Left lung (tissue), 10 donors: ENCODE data around the gene TUBB1. TPM values are rescaled to one million over a fixed set of nuclear protein-coding genes. Genes with fewer than 3 reads are reported as not detected.
"Not testable (repeated sequence)": the region's sequence is repeated elsewhere in the genome, so short reads cannot be mapped to it uniquely, and the experiment has no call there.

Experiments used
- ATAC-seq: fragments of 200-7000 bp; cut with Tn5 transposase; one replicate; pipeline ENCODE4 v1.9.1; 2020; ENCODE audit warnings: moderate library complexity
- DNase-seq, 4 donors: peaks; one replicate each; pipeline ENCODE4 v3.0.0-alpha.2; 2013 to 2020
- H3K27ac ChIP-seq, 2 donors: fragments of 200-600 bp; sonication (generic) in 1 of 2; one replicate each; pipeline versions ENCODE4 v1.5.0 to v1.8.0; 2020 to 2021
- H3K27me3 ChIP-seq, 2 donors: fragments of 200-600 bp; sonication (generic) in 1 of 2; one replicate each; pipeline versions ENCODE4 v1.5.0 to v1.8.0; 2020 to 2021
- H3K36me3 ChIP-seq, 2 donors: fragments of 200-600 bp; sonication (generic) in 1 of 2; one replicate each; pipeline versions ENCODE4 v1.5.0 to v1.8.0; 2020 to 2021
- H3K4me1 ChIP-seq, 2 donors: fragments of 200-600 bp; one replicate each; pipeline ENCODE4 v1.8.0; 2021
- H3K4me3 ChIP-seq, 2 donors: fragments of 200-600 bp; sonication (generic) in 1 of 2; one replicate each; pipeline versions ENCODE4 v1.5.0 to v1.8.0; 2020 to 2021; ENCODE audit warnings: mild to moderate bottlenecking in 1 of 2
- H3K9me3 ChIP-seq, 2 donors: fragments of 200-600 bp; sonication (generic) in 1 of 2; one replicate each; pipeline versions ENCODE4 v1.5.0 to v1.8.0; 2020 to 2021
- CTCF ChIP-seq, 2 donors: fragments of 200-600 bp; sonication (generic) in 1 of 2; IDR thresholded peaks; one replicate each; pipeline versions ENCODE4 v1.5.0 to v1.8.0; 2021; ENCODE audit warnings: antibody characterized with exemption in 2 of 2
- intact Hi-C, 2 donors: fragments of 100-400 bp; cut with DNase I; formaldehyde crosslinking; loops; one replicate each; pipeline versions ENCODE4 v1.11.2 to v1.14.2; 2022
- polyA plus RNA-seq, 6 donors: library from polyadenylated mRNA; unstranded; fragments of 120-200 nt; gene quantifications; one replicate each; pipeline ENCODE4 v1.2.1, GENCODE V29; 2013; ENCODE audit not compliant: insufficient read length in 6 of 6
- total RNA-seq, 2 donors: library from RNA; stranded (reverse); fragmentation: NEBNext Ultra II Directional; extraction: Animal tissue kit (Norgen Biotek cat#: 25700); gene quantifications; one replicate each; pipeline ENCODE4 v1.2.1, GENCODE V29; 2021
- donor health status: DM: no; HTN: yes; CAD: no.
- donor health status: DM: no; HTN: no; CAD: no.

TUBB1 gene
- total and polyA plus RNA-seq, 8 donors = 2.0 to 5.7 (median 4.3) TPM

DNA sequence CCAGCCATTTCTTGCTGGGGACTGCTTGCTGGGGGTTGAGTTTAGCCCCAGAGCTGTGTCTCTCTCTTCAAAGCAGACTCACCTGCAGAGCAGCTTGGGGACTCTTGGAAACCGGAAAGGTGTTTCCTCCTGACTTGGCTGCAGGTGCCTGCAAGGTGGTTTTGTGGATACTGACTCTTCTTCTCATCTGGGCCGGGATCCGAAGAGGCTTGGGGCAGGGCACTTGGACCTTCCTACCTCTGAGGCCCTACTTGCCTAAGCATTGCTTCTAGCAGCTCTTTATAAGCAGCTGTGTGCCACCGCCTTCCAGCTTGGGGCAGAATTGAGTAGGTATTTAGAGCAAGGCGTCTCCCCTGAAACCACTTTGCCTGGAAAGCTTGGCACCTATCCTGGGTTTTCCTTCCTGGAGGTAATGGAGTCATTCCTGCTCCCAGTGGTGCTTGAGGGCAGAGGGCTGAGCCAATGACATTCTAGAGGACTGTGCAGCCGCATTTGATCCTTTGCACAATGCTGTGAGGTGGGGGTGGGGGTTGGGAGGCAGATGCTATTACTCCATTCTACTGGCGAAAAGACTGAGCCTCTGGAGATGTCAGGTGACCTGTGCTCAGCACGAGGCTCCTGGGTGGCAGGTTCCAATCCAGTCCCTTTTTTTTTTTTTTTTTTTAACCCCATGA is 8.8 kb upstream of the TUBB1 start:
- no peak overlapping the region for H3K4me3 ChIP-seq
- peaks cover 21 to 52% of the 10 kb centered on the region in 2 donors for H3K4me1 ChIP-seq
- no peaks in the 10 kb centered on the region for H3K9me3 ChIP-seq
- H3K27me3 ChIP-seq = no peaks in the 10 kb centered on the region
- intact Hi-C loops = no loop called here
- H3K27ac ChIP-seq = peak overlapping the region; percentile 65 to 67
- H3K36me3 ChIP-seq = no peaks in the 10 kb centered on the region
- ATAC-seq (peak; percentile 65), DNase-seq (peak in 2 of 4 donors; percentile 59 to 81)
- TF ChIP-seq CTCF (IDR thresholded peaks at IDR 0.05) = no peak

DNA sequence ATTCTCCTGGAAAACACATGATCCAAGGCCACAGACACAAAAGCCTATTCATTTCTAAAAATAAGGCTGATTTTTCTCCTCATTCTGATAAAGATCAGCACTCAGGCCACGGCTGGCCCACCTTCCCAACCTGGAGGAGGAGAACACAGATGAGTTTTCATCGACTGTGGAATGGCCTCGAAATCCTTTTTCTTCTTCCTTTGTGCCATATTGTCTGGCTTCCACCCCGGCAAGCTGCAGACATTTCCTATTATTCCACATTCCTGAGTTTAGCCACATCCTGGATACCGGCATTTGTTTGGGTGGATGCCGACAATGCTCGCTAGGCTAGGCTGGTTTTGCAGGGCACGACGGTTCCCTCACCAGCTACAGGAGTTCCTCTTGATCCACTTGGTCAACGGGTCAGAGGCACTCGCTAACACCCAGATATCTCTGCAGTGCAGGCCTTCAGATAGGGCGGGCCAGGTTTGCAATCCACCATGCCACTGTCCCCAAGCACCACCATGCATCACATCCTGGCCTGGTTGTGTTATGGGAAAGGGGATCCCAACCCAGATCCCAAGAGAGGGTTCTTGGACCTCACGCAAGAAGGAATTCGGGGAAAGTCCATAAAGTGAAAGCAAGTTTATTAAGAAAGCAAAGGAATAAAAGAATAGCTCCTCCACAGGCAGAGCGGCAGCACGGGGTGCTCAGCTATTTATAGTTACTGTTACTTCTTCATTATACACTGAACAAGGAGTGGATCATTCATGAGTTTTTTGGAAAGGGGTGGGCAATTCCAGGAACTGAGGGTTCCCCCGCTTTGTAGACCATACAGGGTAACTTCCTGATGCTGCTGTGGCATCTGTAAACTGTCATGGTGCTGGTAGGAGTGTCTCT is 8.0 kb upstream of the TUBB1 start:
- no peaks in the 10 kb centered on the region for H3K27me3 ChIP-seq
- TF ChIP-seq CTCF (IDR thresholded peaks at IDR 0.05) = no peak
- intact Hi-C loops = no loop called here
- no peak overlapping the region for H3K4me3 ChIP-seq
- peak; percentile 4 for ATAC-seq
- no peaks in the 10 kb centered on the region for H3K36me3 ChIP-seq
- no peak for DNase-seq
- peaks cover 14 to 46% of the 10 kb centered on the region in 2 donors for H3K4me1 ChIP-seq
- H3K27ac ChIP-seq = peak overlapping the region; percentile 65 to 67
- no peaks in the 10 kb centered on the region for H3K9me3 ChIP-seq

- H3K9me3 ChIP-seq, H3K27me3 ChIP-seq, H3K27ac ChIP-seq, DNase-seq, ATAC-seq, H3K36me3 ChIP-seq, H3K4me3 ChIP-seq, intact Hi-C loops: not testable (repeated sequence)
- H3K4me1 ChIP-seq = peaks cover 11 to 50% of the 10 kb centered on the region in 2 donors
These were observed 7.4 kb upstream of the TUBB1 start for GRCh38 chr20:59011874-59012157.

DNA sequence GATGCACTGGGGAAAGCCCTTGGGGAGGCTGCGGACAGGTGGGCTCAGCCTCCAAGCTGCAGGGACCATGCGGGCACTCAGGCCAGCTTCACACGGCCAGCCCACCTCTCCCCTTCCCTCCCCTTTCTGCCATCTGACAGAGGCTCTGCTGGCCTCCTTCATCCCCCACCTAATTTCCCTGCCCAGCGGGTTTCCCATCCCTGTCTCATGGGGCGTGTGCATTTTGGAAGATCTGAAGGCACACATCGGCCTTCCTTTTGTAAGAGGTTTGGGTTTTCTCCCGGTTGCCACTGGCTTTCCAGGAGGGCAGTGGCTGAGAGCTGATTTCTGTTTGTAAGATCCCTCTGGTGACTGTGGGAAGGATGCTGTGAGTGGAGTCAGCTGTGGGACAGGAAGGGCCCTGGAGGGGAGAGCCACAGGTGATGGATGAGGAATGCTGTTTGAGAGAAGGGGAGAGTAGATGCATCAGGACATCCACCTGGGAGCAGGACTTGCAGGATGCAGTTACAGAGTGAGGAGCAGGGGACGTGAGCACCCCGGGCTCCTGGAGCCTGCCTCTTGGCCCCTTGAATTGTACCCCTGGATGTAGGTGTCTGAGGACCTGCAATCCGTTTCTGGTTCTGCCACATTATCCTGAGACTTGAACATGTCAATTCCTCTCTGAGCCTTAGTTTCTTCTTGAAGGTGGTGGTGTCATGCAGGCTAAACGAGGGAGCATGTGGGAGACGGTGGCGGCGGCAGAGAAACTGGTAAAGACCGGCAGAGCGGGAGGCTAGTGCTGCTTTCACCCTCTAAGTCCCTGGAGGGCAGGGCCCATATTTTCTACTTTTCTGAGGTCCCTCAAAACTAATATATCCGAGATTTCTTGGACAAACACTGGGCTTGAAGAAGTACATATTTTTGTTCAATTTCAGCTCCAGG is 5.9 kb upstream of the TUBB1 start:
- no peak for ATAC-seq
- no peak overlapping the region for H3K4me3 ChIP-seq
- no peak for TF ChIP-seq CTCF (IDR thresholded peaks at IDR 0.05)
- intact Hi-C loops = no loop called here
- no peak for DNase-seq
- H3K27me3 ChIP-seq = no peaks in the 10 kb centered on the region
- H3K9me3 ChIP-seq = no peaks in the 10 kb centered on the region
- H3K27ac ChIP-seq = no peak overlapping the region
- H3K4me1 ChIP-seq = peaks cover 11 to 41% of the 10 kb centered on the region in 2 donors
- H3K36me3 ChIP-seq = peaks cover 0 to 4% of the 10 kb centered on the region in 2 donors

DNA sequence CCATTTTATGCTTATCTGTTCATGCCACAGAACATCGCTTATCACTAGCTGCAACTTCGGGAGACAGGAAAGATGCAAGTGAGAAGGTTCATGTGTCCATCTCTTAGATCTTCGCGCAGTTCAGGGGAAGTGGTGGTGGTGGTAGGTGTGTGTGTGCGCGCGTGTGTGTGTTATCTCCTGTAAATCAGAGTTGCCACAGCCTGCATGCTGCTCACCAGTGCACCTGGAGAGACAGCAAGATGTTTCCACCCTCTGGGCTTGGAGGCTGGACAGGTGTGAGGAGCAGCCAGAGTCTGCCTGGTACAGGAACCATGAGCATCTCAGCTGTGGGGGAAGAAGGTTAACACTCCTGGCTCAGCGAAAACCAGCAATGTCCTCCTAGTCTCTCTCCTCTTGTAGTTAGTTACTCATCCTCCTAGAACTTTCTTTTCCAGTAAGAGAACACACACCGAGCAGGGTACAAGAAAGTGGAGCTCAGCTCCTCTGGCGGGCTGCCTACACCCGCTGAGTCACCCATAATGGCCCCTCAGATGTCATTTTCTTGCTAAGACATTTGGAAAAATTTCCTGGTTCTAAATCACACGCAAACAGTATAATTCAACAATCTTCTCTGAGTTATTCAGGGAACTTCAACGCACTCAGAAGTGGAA is 5.1 kb upstream of the TUBB1 start:
- no peaks in the 10 kb centered on the region for H3K9me3 ChIP-seq
- no peak for TF ChIP-seq CTCF (IDR thresholded peaks at IDR 0.05)
- peaks cover 0 to 4% of the 10 kb centered on the region in 2 donors for H3K36me3 ChIP-seq
- intact Hi-C loops = no loop called here
- H3K4me1 ChIP-seq = peaks cover 11 to 33% of the 10 kb centered on the region in 2 donors
- H3K4me3 ChIP-seq = no peak overlapping the region
- H3K27ac ChIP-seq = no peak overlapping the region
- H3K27me3 ChIP-seq = no peaks in the 10 kb centered on the region
- no peak for ATAC-seq
- DNase-seq = no peak
